H1 (cell line): ENCODE data around the gene NHS. TPM values are rescaled to one million over a fixed set of nuclear protein-coding genes. Genes with fewer than 3 reads are reported as not detected.
A peak's percentile ranks its signal among the peaks of the same experiment; 100 is the strongest.

ENCODE experiments used
- CTCF ChIA-PET: fragments of 300-600 bp; sonication (Branson Sonifier 250); formaldehyde crosslinking; loops from one replicate; lab custom pipeline; 2021; ENCODE audit not compliant: partially characterized antibody; lab: Charles Lee
- POLR2A ChIA-PET: fragments of 300-600 bp; sonication (Branson Sonifier 250); formaldehyde crosslinking; loops from one replicate; lab custom pipeline; 2021; ENCODE audit warnings: inconsistent platforms; ENCODE audit not compliant: partially characterized antibody; lab: Charles Lee
- DNase-seq, 2 experiments: peaks; one replicate each; pipeline versions ENCODE4 v3.0.0 to v3.0.0-alpha.2; 2010 to 2022; ENCODE audit warnings: low spot score in 2 of 2, low read depth in 1 of 2, mixed read lengths in 1 of 2
- FAIRE-seq: peaks from 2 replicates; lab custom pipeline; 2011; peaks lifted over from hg19 to GRCh38; lab: Jason Lieb, UNC
- H2AFZ ChIP-seq: 2 replicates; pipeline ENCODE4 v1.8.1; 2012; ENCODE audit warnings: low read length, inconsistent platforms
- H2AK5ac ChIP-seq: 2 replicates; pipeline ENCODE4 v1.6.1; 2013; ENCODE audit warnings: low read depth, low read length
- H2BK120ac ChIP-seq: replicated peaks from 2 replicates; pipeline ENCODE3; 2013; ENCODE audit warnings: low read depth, low read length, inconsistent platforms
- H2BK12ac ChIP-seq: 2 replicates; pipeline ENCODE4 v1.6.1; 2013; ENCODE audit warnings: low read depth, low read length
- H2BK15ac ChIP-seq: 2 replicates; pipeline ENCODE4 v1.6.1; 2013; ENCODE audit warnings: low read length
- H2BK20ac ChIP-seq: 2 replicates; pipeline ENCODE4 v1.6.1; 2013; ENCODE audit warnings: low read length
- H2BK5ac ChIP-seq: 2 replicates; pipeline ENCODE4 v1.6.1; 2013; ENCODE audit warnings: low read depth, low read length
- H3K14ac ChIP-seq: 2 replicates; pipeline ENCODE4 v1.6.1; 2013; ENCODE audit warnings: inconsistent platforms; ENCODE audit not compliant: insufficient read length
- H3K18ac ChIP-seq: 2 replicates; pipeline ENCODE4 v1.6.1; 2013; ENCODE audit warnings: low read length; ENCODE audit errors: extremely low read depth
- H3K23ac ChIP-seq: 2 replicates; pipeline ENCODE4 v1.6.1; 2013; ENCODE audit warnings: inconsistent platforms; ENCODE audit not compliant: insufficient read length
- H3K23me2 ChIP-seq: 2 replicates; pipeline ENCODE4 v1.6.1; 2013; ENCODE audit warnings: low read depth, low read length
- H3K27ac ChIP-seq: 2 replicates; pipeline ENCODE4 v1.6.1; 2011; ENCODE audit warnings: low read depth, low read length, inconsistent platforms
- H3K27me3 ChIP-seq, 4 experiments: replicated peaks in 1 of 4; 1 replicate in 1 of 4; 2 replicates in 3 of 4; pipeline versions ENCODE4 v1.6.1 to v1.8.1; 2011 to 2013; ENCODE audit warnings: low read length in 3 of 4, mild to moderate bottlenecking in 3 of 4, inconsistent platforms in 2 of 4, mixed read lengths in 2 of 4, moderate library complexity in 1 of 4; ENCODE audit not compliant: control insufficient read depth in 3 of 4, insufficient read depth in 3 of 4; ENCODE audit errors: extremely low read depth in 1 of 4
- H3K36me3 ChIP-seq, 4 experiments: 2 replicates each; pipeline versions ENCODE4 v1.6.1 to v1.8.1; 2011 to 2013; ENCODE audit warnings: mild to moderate bottlenecking in 4 of 4, low read length in 3 of 4, moderate library complexity in 2 of 4, control low read depth in 1 of 4, inconsistent platforms in 1 of 4; ENCODE audit not compliant: insufficient read depth in 4 of 4, control insufficient read depth in 2 of 4
- H3K4ac ChIP-seq: replicated peaks from 2 replicates; pipeline ENCODE3; 2013; ENCODE audit warnings: low read length, low read depth, mixed read lengths, inconsistent platforms; ENCODE audit not compliant: insufficient read length
- H3K4me1 ChIP-seq, 4 experiments: replicated peaks in 1 of 4; 1 replicate in 1 of 4; 2 replicates in 3 of 4; pipeline versions ENCODE4 v1.6.1 to v1.8.1; 2011 to 2013; ENCODE audit warnings: low read length in 3 of 4, inconsistent platforms in 2 of 4, mixed read lengths in 1 of 4; ENCODE audit not compliant: insufficient read depth in 4 of 4, control insufficient read depth in 3 of 4
- H3K4me2 ChIP-seq, 2 experiments: 2 replicates each; pipeline versions ENCODE4 v1.6.1 to v1.8.1; 2011 to 2013; ENCODE audit warnings: low read depth in 2 of 2, low read length in 2 of 2, control low read depth in 1 of 2, inconsistent platforms in 1 of 2, mild to moderate bottlenecking in 1 of 2; ENCODE audit not compliant: insufficient read depth in 1 of 2
- H3K4me3 ChIP-seq, 4 experiments: fragments of 200-600, 300-600 bp in 1 of 4; sonication (generic), shearing (Covaris generic), sonication (Bioruptor Twin) in 1 of 4; 2 replicates each; pipeline versions ENCODE4 v1.5.1 to v1.8.1; 2011 to 2016; ENCODE audit warnings: low read length in 4 of 4, low read depth in 3 of 4, control low read depth in 2 of 4, inconsistent platforms in 2 of 4, mild to moderate bottlenecking in 2 of 4, mixed read lengths in 1 of 4, moderate library complexity in 1 of 4; ENCODE audit not compliant: insufficient read depth in 2 of 4; ENCODE audit errors: extremely low read depth in 1 of 4
- H3K56ac ChIP-seq: replicated peaks from 2 replicates; pipeline ENCODE3; 2013; ENCODE audit warnings: low read depth, mild to moderate bottlenecking, mixed read lengths, low read length, inconsistent platforms; ENCODE audit not compliant: insufficient read length
- H3K79me1 ChIP-seq: 2 replicates; pipeline ENCODE4 v1.6.1; 2013; ENCODE audit warnings: low read depth, low read length, control low read depth
- H3K79me2 ChIP-seq, 2 experiments: 2 replicates each; pipeline versions ENCODE4 v1.6.1 to v1.8.1; 2012 to 2013; ENCODE audit warnings: low read length in 2 of 2, mild to moderate bottlenecking in 2 of 2, inconsistent platforms in 1 of 2; ENCODE audit not compliant: insufficient read depth in 2 of 2, control insufficient read depth in 1 of 2
- H3K9ac ChIP-seq, 4 experiments: replicated peaks in 1 of 4; 1 replicate in 1 of 4; 2 replicates in 3 of 4; pipeline versions ENCODE4 v1.6.1 to v1.8.1; 2011 to 2013; ENCODE audit warnings: low read depth in 3 of 4, low read length in 3 of 4, control low read depth in 2 of 4, mild to moderate bottlenecking in 2 of 4, moderate library complexity in 2 of 4, inconsistent platforms in 1 of 4; ENCODE audit errors: extremely low read depth in 1 of 4
- H3K9me3 ChIP-seq, 2 experiments: 2 replicates each; pipeline versions ENCODE4 v1.6.1 to v1.8.1; 2012 to 2013; ENCODE audit warnings: mild to moderate bottlenecking in 2 of 2, moderate library complexity in 2 of 2, control low read depth in 1 of 2, inconsistent platforms in 1 of 2, low read depth in 1 of 2, low read length in 1 of 2, mixed read lengths in 1 of 2; ENCODE audit not compliant: insufficient read depth in 2 of 2
- H4K20me1 ChIP-seq, 2 experiments: replicated peaks in 1 of 2; 2 replicates each; pipeline versions ENCODE3 to v1.8.1; 2011 to 2013; ENCODE audit warnings: inconsistent platforms in 2 of 2, low read length in 2 of 2, mild to moderate bottlenecking in 1 of 2; ENCODE audit not compliant: insufficient read depth in 2 of 2, control insufficient read depth in 1 of 2
- H4K5ac ChIP-seq: 2 replicates; pipeline ENCODE4 v1.6.1; 2013; ENCODE audit warnings: low read length, low read depth, mixed read lengths, inconsistent platforms; ENCODE audit not compliant: insufficient read length
- H4K8ac ChIP-seq: 2 replicates; pipeline ENCODE4 v1.8.0; 2013; ENCODE audit warnings: mild to moderate bottlenecking, moderate library complexity, low read length, inconsistent platforms; ENCODE audit not compliant: insufficient read depth; ENCODE audit errors: extremely low read depth
- H4K91ac ChIP-seq: replicated peaks from 2 replicates; pipeline ENCODE3; 2013; ENCODE audit warnings: low read length, mixed read lengths, inconsistent platforms; ENCODE audit not compliant: insufficient read length
- ASH2L ChIP-seq: fragments of 200-600, 300-600 bp; sonication (generic); IDR thresholded peaks from one replicate; pipeline ENCODE4 v1.7.1; 2017; ENCODE audit warnings: low read length
- ATF2 ChIP-seq: IDR thresholded peaks from 2 replicates; pipeline ENCODE4 v1.6.1; 2012; ENCODE audit warnings: low read length, inconsistent platforms
- ATF3 ChIP-seq: IDR thresholded peaks from 2 replicates; pipeline ENCODE4 v1.6.1; 2011; ENCODE audit warnings: low read depth, mild to moderate bottlenecking, low read length; ENCODE audit not compliant: insufficient read depth
- CREB1 ChIP-seq: IDR thresholded peaks from 2 replicates; pipeline ENCODE4 v1.6.1; 2012; ENCODE audit warnings: inconsistent platforms
- EP300 ChIP-seq, 2 experiments: IDR thresholded peaks; 1 replicate in 1 of 2; 2 replicates in 1 of 2; pipeline ENCODE4 v1.6.1; 2011 to 2012; ENCODE audit warnings: low read depth in 2 of 2, low read length in 2 of 2, mild to moderate bottlenecking in 2 of 2, borderline replicate concordance in 1 of 2, inconsistent platforms in 1 of 2, moderate library complexity in 1 of 2
- KDM4A ChIP-seq: IDR thresholded peaks from one replicate; pipeline ENCODE4 v1.7.1; 2012; ENCODE audit warnings: low read depth, mild to moderate bottlenecking, moderate library complexity, low read length, inconsistent platforms; ENCODE audit not compliant: severe bottlenecking
- NANOG ChIP-seq: IDR thresholded peaks from 2 replicates; pipeline ENCODE4 v1.6.1; 2011; ENCODE audit warnings: low read length, low read depth, mild to moderate bottlenecking, inconsistent platforms; ENCODE audit not compliant: insufficient read depth, poor library complexity, severe bottlenecking
- PHF8 ChIP-seq: fragments of 200-600 bp; sonication (generic); conservative IDR thresholded peaks from 2 replicates; pipeline ENCODE4 v1.7.1; 2012; ENCODE audit warnings: low read depth, mild to moderate bottlenecking, inconsistent platforms, low read length, moderate library complexity
- SIRT6 ChIP-seq: IDR thresholded peaks from one replicate; pipeline ENCODE4 v1.7.1; 2012; ENCODE audit warnings: low read length, inconsistent platforms
- SIX5 ChIP-seq: IDR thresholded peaks from 2 replicates; pipeline ENCODE4 v1.6.1; 2011; ENCODE audit warnings: mild to moderate bottlenecking, low read depth, low read length
- TEAD4 ChIP-seq: IDR thresholded peaks from 2 replicates; pipeline ENCODE4 v1.6.1; 2012; ENCODE audit warnings: low read depth, low read length, inconsistent platforms, mixed read lengths
- WGBS, 2 experiments: shearing (Covaris generic) in 1 of 2; methylation state at CpG; one replicate each; pipeline versions ENCODE4 v1.1.6 to v1.1.7; 2013 to 2015; ENCODE audit warnings: low lambda C conversion rate in 2 of 2, mixed read lengths in 2 of 2, inconsistent platforms in 1 of 2, low coverage in 1 of 2, missing lambda C conversion rate in 1 of 2; ENCODE audit not compliant: insufficient replicate concordance in 2 of 2, insufficient coverage in 1 of 2, insufficient read length in 1 of 2; ENCODE audit errors: extremely low coverage in 1 of 2, missing lambda C conversion rate in 1 of 2; 5-methylcytosine and 5-hydroxymethylcytosine counted together
- polyA plus RNA-seq, 7 experiments: library from polyadenylated mRNA; depleted of rRNA in 3 of 7; stranded (reverse) in 5 of 7; unstranded in 2 of 7; fragments of >200 nt in 5 of 7; fragments of 200-250 nt in 2 of 7; gene quantifications; 1 replicate in 5 of 7; 2 replicates in 1 of 7; 4 replicates in 1 of 7; pipeline versions ENCODE4 v1.2.1 to v1.2.3, GENCODE V29; 2011 to 2013; ENCODE audit warnings: missing spikeins in 2 of 7, mixed read lengths in 2 of 7
- total RNA-seq: library from RNA; stranded (reverse); fragmentation: NEBNext Ultra II Directional; extraction: Animal tissue kit (Norgen Biotek cat#: 25700); gene quantifications from 2 replicates; pipeline ENCODE4 v1.2.1, GENCODE V29; 2021

Gene NHS
- total and polyA plus RNA-seq, 2 of the 8 experiments (the other 6 are each of a cell fraction or from before 2014, with no cell fraction given), result 2.2 to 6.7 TPM

DNA sequence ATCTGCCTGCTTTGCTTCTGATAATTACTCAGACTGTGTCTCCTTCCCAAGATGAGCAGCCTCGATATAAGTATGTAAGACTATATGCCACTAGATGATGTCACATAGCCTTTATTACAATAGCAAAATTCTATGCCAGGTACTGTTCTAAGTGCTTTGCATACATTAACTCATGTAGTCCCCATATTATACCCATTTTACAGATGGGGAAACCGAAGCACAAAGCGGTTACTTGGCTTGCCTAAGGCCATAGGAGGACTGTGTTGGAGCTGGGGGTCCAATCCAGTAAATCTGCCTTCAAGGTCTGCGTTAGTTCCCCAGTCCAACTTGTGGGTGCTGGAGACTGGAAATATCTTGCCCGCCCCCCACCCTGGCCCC is 361.5 kb downstream of the NHS start:
- no peak overlapping the region for H2BK5ac ChIP-seq
- H4K20me1 ChIP-seq, result peaks cover 0 to 2% of the 10 kb centered on the region in 2 experiments
- DNase-seq (no peak), FAIRE-seq (no peak)
- peaks cover 0 to 16% (median 8%) of the 10 kb centered on the region in 4 experiments; a peak in 5 of 7 replicates for H3K27me3 ChIP-seq
- WGBS, 2 experiments, result 94% methylated on average over 1 of the region's 5 CpGs; no CpG with 5 or more reads in 1 of the 2 experiments
- peak overlapping the region; percentile 21 to 58 (median 26); a peak in 6 of 8 replicates for H3K4me3 ChIP-seq
- H4K8ac ChIP-seq, result no peak overlapping the region
- no peak overlapping the region for H2BK120ac ChIP-seq
- CTCF ChIA-PET, result interaction anchor here (0.6 to 1.0 kb wide), 2 partner anchors 104 to 135 kb away, joined by 3 to 4 read pairs; no protein-coding TSS in a partner anchor
- no peaks in the 10 kb centered on the region for H3K79me2 ChIP-seq
- H3K4ac ChIP-seq, result no peak overlapping the region
- no peak overlapping the region for H2BK12ac ChIP-seq
- no peak overlapping the region for H3K14ac ChIP-seq
- H2BK20ac ChIP-seq, result no peak overlapping the region
- peaks cover 0 to 2% (median 0%) of the 10 kb centered on the region in 4 experiments; a peak in 1 of 7 replicates for H3K4me1 ChIP-seq
- H3K23ac ChIP-seq, result no peak overlapping the region
- no peak overlapping the region for H3K9ac ChIP-seq
- H4K5ac ChIP-seq, result no peak overlapping the region
- peak overlapping the region in 1 of 2 experiments; percentile 46 for H3K4me2 ChIP-seq
- no peak overlapping the region for H2BK15ac ChIP-seq
- POLR2A ChIA-PET, result interaction anchor here (0.6 kb wide), 1 partner anchor 13 kb away, joined by 5 read pairs; no protein-coding TSS in a partner anchor
- no peak overlapping the region for H2AK5ac ChIP-seq
- no peak overlapping the region for H3K56ac ChIP-seq
- no peaks in the 10 kb centered on the region for H3K9me3 ChIP-seq
- H2AFZ ChIP-seq, result no peak overlapping the region
- peaks cover 2% of the 10 kb centered on the region; the same call in 1 of the 2 replicates for H3K23me2 ChIP-seq
- H3K36me3 ChIP-seq, result no peaks in the 10 kb centered on the region
- H3K79me1 ChIP-seq, result no peaks in the 10 kb centered on the region
- no peak overlapping the region for H4K91ac ChIP-seq
- no peak overlapping the region for H3K18ac ChIP-seq
- no peak overlapping the region; the same call in 1 of the 2 replicates for H3K27ac ChIP-seq
- TF ChIP-seq TEAD4 (no peak), ASH2L (no peak), EP300 (IDR thresholded peaks at IDR 0.05; ENCODE audit: borderline replicate concordance in 1 of 2, low read depth in 2 of 2, low read length in 2 of 2) (no peak), CREB1 (no peak), SIX5 (no peak), PHF8 (0 out of 2 replicates have a peak, but pooled peaks have one; percentile 19), ATF3 (no peak), KDM4A (no peak), SIRT6 (no peak), ATF2 (no peak), NANOG (no peak)
